Left ventricle myocardium inferior (tissue), 1 donor: ENCODE data around the gene TMEM220. TPM values are rescaled to one million over a fixed set of nuclear protein-coding genes. Genes with fewer than 3 reads are reported as not detected.

Experiments used
- DNase-seq: peaks from one replicate; pipeline ENCODE4 v3.0.0-alpha.2; 2020
- H3K27ac ChIP-seq: fragments of 200-600 bp; replicated peaks from 2 replicates; pipeline ENCODE4 v1.8.0; 2021
- H3K27me3 ChIP-seq: fragments of 200-600 bp; 2 replicates; pipeline ENCODE4 v1.8.0; 2021; ENCODE audit warnings: low read depth
- H3K36me3 ChIP-seq: fragments of 200-600 bp; 2 replicates; pipeline ENCODE4 v1.8.0; 2021
- H3K4me1 ChIP-seq: fragments of 200-600 bp; 2 replicates; pipeline ENCODE4 v1.8.0; 2021
- H3K4me3 ChIP-seq: fragments of 200-600 bp; 2 replicates; pipeline ENCODE4 v1.8.0; 2021; ENCODE audit warnings: mild to moderate bottlenecking, moderate library complexity
- H3K9me3 ChIP-seq: fragments of 200-600 bp; replicated peaks from 2 replicates; pipeline ENCODE4 v1.8.0; 2021
- CTCF ChIP-seq: fragments of 200-600 bp; IDR thresholded peaks from 2 replicates; pipeline ENCODE4 v1.8.0; 2021; ENCODE audit warnings: antibody characterized with exemption, mild to moderate bottlenecking, borderline replicate concordance
- intact Hi-C: fragments of 100-400 bp; cut with micrococcal nuclease; formaldehyde crosslinking; loops from one replicate; pipeline ENCODE4 v1.11.0; 2022
- total RNA-seq: library from RNA; stranded (reverse); fragmentation: NEBNext Ultra II Directional; extraction: Animal tissue kit (Norgen Biotek cat#: 25700); gene quantifications from one replicate; pipeline ENCODE4 v1.2.1, GENCODE V29; 2021
- donor health status: DM: no; HTN: yes; CAD: no; lungs with severe emphysema.

Gene TMEM220
- total RNA-seq, 1 donor from 2014 or later = 6.4 TPM

GRCh38 chr17:10775740-10776356, 46.0 kb upstream of the TMEM220 start:
- peaks cover 29% of the 10 kb centered on the region for H3K9me3 ChIP-seq
- intact Hi-C loops = no loop called here
- H3K27me3 ChIP-seq = no peaks in the 10 kb centered on the region

GRCh38 chr17:10775058-10775457, 45.2 kb upstream of the TMEM220 start:
- no peak overlapping the region for H3K27ac ChIP-seq
- H3K4me3 ChIP-seq = no peak overlapping the region
- intact Hi-C loops = no loop called here
- H3K9me3 ChIP-seq = peaks cover 22% of the 10 kb centered on the region
- no peaks in the 10 kb centered on the region for H3K4me1 ChIP-seq
- no peak for TF ChIP-seq CTCF
- no peak for DNase-seq
- H3K36me3 ChIP-seq = no peaks in the 10 kb centered on the region
- H3K27me3 ChIP-seq = no peaks in the 10 kb centered on the region

More at GRCh38 chr17:10775740-10776356, 46.0 kb upstream of the TMEM220 start:
- Histone ChIP-seq H3K4me1 (no peaks in the 10 kb centered on the region), H3K36me3 (no peaks in the 10 kb centered on the region), H3K27ac (no peak overlapping the region), H3K4me3 (no peak overlapping the region)
- no peak for DNase-seq
- TF ChIP-seq CTCF = no peak

- H3K9me3 ChIP-seq = peaks cover 24% of the 10 kb centered on the region
- no peak for TF ChIP-seq CTCF
- no peaks in the 10 kb centered on the region for H3K27me3 ChIP-seq
- intact Hi-C loops = no loop called here
- H3K36me3 ChIP-seq = no peaks in the 10 kb centered on the region
- no peak overlapping the region for H3K4me3 ChIP-seq
- no peak for DNase-seq
- no peaks in the 10 kb centered on the region for H3K4me1 ChIP-seq
- no peak overlapping the region for H3K27ac ChIP-seq
These were observed 43.6 kb upstream of the TMEM220 start for GRCh38 chr17:10773391-10773790.

GRCh38 chr17:10772425-10773380, 42.9 kb upstream of the TMEM220 start:
- no peaks in the 10 kb centered on the region for H3K4me1 ChIP-seq
- no peak overlapping the region for H3K4me3 ChIP-seq
- H3K9me3 ChIP-seq = peaks cover 25% of the 10 kb centered on the region
- H3K27ac ChIP-seq = no peak overlapping the region
- no peak for DNase-seq
- H3K27me3 ChIP-seq = no peaks in the 10 kb centered on the region
- H3K36me3 ChIP-seq = no peaks in the 10 kb centered on the region
- TF ChIP-seq CTCF = peak; percentile 59
- intact Hi-C loops = no loop called here

GRCh38 chr17:10771148-10771547, 41.3 kb upstream of the TMEM220 start:
- peaks cover 28% of the 10 kb centered on the region for H3K9me3 ChIP-seq

More at GRCh38 chr17:10771148-10771547, 41.3 kb upstream of the TMEM220 start:
- no peak for DNase-seq
- Histone ChIP-seq H3K4me1 (no peaks in the 10 kb centered on the region), H3K27me3 (no peaks in the 10 kb centered on the region), H3K27ac (no peak overlapping the region), H3K4me3 (no peak overlapping the region), H3K36me3 (no peaks in the 10 kb centered on the region)
- TF ChIP-seq CTCF = no peak
- intact Hi-C loops = no loop called here
